H1 (cell line): ENCODE measurements around the gene MBOAT2.

ENCODE experiments used
- EZH2 ChIP-seq: fragments of 200-600 bp; sonication (generic); IDR thresholded peaks from 2 replicates; pipeline ENCODE4 v1.7.1; 2012; ENCODE audit warnings: low read depth, mild to moderate bottlenecking, moderate library complexity, low read length, inconsistent platforms; ENCODE audit not compliant: severe bottlenecking
- JUN ChIP-seq: IDR thresholded peaks from 2 replicates; pipeline ENCODE4 v1.6.1; 2011; ENCODE audit warnings: low read depth, mild to moderate bottlenecking, improper control_type of control experiment, low read length
- KDM4A ChIP-seq: IDR thresholded peaks from one replicate; pipeline ENCODE4 v1.7.1; 2012; ENCODE audit warnings: low read depth, mild to moderate bottlenecking, moderate library complexity, low read length, inconsistent platforms; ENCODE audit not compliant: severe bottlenecking
- MAFK ChIP-seq: IDR thresholded peaks from 2 replicates; pipeline ENCODE4 v1.6.1; 2012; ENCODE audit warnings: low read depth, mild to moderate bottlenecking, improper control_type of control experiment, low read length
- NANOG ChIP-seq: IDR thresholded peaks from 2 replicates; pipeline ENCODE4 v1.6.1; 2011; ENCODE audit warnings: low read length, low read depth, mild to moderate bottlenecking, inconsistent platforms; ENCODE audit not compliant: insufficient read depth, poor library complexity, severe bottlenecking
- POLR2AphosphoS5 ChIP-seq: IDR thresholded peaks from 2 replicates; pipeline ENCODE4 v1.6.1; 2011; ENCODE audit warnings: low read depth, low read length
- SIN3A ChIP-seq, 2 experiments: IDR thresholded peaks in 1 of 2; conservative IDR thresholded peaks in 1 of 2; 2 replicates each; pipeline ENCODE4 v1.6.1; 2011 to 2012; ENCODE audit warnings: low read length in 2 of 2, improper control_type of control experiment in 1 of 2, low read depth in 1 of 2, mild to moderate bottlenecking in 1 of 2
- SUZ12 ChIP-seq: fragments of 200-600 bp; sonication (generic); IDR thresholded peaks from 2 replicates; pipeline ENCODE4 v1.6.1; 2012; ENCODE audit warnings: mild to moderate bottlenecking, inconsistent platforms, low read length, moderate library complexity, mixed read lengths
- ZNF274 ChIP-seq: IDR thresholded peaks from 2 replicates; pipeline ENCODE4 v1.7.0; 2012; ENCODE audit warnings: low read length, borderline replicate concordance; ENCODE audit errors: extremely low read depth
- TF ChIP-seq, protein P1 (sequence below), 3 experiments: IDR thresholded peaks; 1 replicate in 2 of 3; 2 replicates in 1 of 3; pipeline versions ENCODE4 v1.5.1 to v1.6.1; 2011; ENCODE audit warnings: low read length in 3 of 3, mild to moderate bottlenecking in 3 of 3, inconsistent platforms in 2 of 3, low read depth in 1 of 3, moderate library complexity in 1 of 3; ENCODE audit not compliant: insufficient read depth in 1 of 3; ENCODE audit errors: control extremely low read depth in 1 of 3
- TF ChIP-seq, protein P2 (sequence below): IDR thresholded peaks from 2 replicates; pipeline ENCODE4 v1.6.1; 2012; ENCODE audit warnings: inconsistent platforms

GRCh38 chr2:8929128-8929527 lies 74.4 kb downstream of the MBOAT2 start:
- TF ChIP-seq EZH2: no peak
- TF ChIP-seq, protein P1, sequence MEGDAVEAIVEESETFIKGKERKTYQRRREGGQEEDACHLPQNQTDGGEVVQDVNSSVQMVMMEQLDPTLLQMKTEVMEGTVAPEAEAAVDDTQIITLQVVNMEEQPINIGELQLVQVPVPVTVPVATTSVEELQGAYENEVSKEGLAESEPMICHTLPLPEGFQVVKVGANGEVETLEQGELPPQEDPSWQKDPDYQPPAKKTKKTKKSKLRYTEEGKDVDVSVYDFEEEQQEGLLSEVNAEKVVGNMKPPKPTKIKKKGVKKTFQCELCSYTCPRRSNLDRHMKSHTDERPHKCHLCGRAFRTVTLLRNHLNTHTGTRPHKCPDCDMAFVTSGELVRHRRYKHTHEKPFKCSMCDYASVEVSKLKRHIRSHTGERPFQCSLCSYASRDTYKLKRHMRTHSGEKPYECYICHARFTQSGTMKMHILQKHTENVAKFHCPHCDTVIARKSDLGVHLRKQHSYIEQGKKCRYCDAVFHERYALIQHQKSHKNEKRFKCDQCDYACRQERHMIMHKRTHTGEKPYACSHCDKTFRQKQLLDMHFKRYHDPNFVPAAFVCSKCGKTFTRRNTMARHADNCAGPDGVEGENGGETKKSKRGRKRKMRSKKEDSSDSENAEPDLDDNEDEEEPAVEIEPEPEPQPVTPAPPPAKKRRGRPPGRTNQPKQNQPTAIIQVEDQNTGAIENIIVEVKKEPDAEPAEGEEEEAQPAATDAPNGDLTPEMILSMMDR (IDR thresholded peaks at IDR 0.05; ENCODE audit: control extremely low read depth in 1 of 3, insufficient read depth in 1 of 3, low read depth in 1 of 3, low read length in 3 of 3): no peak
- no peak for TF ChIP-seq ZNF274
- no peak for TF ChIP-seq SIN3A (conservative IDR thresholded peaks at IDR 0.05 in 1 of 2, IDR thresholded peaks at IDR 0.05 in 1 of 2; ENCODE audit: low read depth in 1 of 2, low read length in 2 of 2)
- no peak for TF ChIP-seq POLR2AphosphoS5
- TF ChIP-seq, protein P2, sequence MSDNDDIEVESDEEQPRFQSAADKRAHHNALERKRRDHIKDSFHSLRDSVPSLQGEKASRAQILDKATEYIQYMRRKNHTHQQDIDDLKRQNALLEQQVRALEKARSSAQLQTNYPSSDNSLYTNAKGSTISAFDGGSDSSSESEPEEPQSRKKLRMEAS: no peak
- TF ChIP-seq NANOG: no peak
- no peak for TF ChIP-seq KDM4A
- TF ChIP-seq JUN: no peak
- no peak for TF ChIP-seq MAFK
- TF ChIP-seq SUZ12: no peak
